Activated CD4-positive, alpha-beta T cell treated with anti-CD3 and anti-CD28 coated beads for 48 hours (primary cell): ENCODE results near the gene RWDD2A.

Experiments
- DNase-seq: peaks from one replicate; pipeline ENCODE4 v3.0.0-alpha.2; 2020

RWDD2A gene

DNA sequence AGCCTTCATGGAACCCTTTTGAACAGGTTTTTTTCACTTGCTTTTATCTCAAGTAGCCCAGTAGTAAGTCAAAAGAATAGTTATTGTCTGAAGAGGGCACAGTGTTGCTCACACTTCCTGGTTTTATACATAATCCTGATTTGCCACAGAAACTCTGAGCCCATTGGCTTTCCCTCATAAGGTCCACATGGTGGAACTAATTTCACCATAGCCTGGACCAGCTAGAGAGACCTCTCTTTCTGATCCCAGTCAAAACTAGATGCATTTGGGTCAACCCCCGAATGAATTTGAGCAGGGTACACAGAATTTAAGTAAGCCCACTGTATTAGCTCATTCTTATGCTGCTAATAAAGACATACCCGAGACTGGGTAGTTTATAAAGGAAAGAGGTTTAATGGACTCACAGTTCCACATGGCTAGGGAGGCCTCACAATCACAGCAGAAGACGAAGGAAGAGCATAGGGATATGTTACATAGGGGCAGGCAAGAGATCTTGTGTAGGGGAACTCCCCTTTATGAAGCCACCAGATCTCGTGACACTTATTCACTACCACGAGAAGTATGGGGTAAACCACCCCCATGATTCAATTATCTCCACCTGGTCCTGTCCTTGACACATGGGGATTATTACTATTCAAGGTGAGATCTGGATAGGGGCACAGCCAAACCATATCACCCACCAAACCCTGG lies 6.2 kb downstream of the RWDD2A start:
- no peak for DNase-seq

GRCh38 chr6:83199863-83200225 lies 6.7 kb downstream of the RWDD2A start:
- DNase-seq, result no peak

DNA sequence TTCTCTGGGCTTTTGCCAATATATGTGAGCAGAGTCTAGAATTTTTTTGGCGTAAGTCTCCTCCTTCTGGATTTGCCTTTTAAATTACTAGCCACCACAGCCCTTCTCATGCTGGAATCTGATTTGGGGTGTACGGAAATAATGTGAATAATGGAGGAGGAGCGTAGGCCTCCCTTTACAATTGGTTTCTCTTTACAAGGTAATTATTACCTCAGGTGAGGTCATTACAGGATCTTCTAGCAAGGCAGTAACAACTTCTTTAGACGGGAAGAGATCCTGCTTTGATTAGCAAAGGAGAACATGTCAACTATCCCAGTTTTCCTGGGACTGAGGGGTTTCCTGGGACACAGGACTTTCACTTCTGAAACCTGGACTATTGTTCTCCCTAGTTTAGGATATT lies 8.9 kb downstream of the RWDD2A start:
- no peak for DNase-seq

DNA sequence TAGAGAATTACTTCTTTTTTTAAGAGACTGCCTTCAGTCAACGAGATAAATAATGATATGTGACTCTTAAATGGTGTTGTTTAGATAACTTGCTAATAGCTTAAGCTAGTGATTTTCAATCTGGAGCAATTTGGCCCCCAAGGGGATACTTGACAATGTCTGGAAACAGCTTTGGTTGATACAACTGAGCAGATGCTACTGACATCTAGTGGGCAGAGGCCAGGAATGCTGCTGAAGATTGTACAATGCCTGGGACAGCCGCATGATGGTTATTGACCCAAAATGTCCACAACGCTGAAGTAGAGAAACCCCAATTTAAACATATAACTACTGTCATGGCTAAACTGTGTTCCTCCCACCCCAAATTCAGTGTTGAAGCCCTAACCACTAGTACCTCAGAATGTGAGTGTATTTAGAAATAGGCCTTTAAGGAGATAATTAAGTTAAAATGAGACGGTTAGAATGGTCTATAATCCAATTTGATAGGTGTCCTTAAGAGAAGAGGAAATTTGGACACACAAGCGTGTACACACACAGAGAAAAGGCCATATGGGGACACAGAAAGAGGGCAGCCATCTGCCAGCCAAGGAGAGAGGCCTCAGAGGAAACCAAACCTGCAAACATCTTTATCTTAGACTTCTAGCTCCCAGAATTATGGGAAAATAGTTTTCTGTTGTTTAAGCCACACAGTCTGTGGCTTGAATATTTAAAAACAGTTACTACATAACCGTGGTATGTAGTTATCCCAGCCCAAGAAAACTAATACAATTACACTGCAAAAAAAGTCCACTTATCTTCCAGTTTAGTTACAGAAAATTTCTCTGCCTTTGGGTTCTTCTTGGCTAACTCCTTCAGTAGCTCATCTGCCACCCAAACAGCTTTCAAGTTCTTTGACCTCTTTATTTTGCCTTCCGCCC lies 22.2 kb downstream of the RWDD2A start:
- DNase-seq, result peak; percentile 64

DNA sequence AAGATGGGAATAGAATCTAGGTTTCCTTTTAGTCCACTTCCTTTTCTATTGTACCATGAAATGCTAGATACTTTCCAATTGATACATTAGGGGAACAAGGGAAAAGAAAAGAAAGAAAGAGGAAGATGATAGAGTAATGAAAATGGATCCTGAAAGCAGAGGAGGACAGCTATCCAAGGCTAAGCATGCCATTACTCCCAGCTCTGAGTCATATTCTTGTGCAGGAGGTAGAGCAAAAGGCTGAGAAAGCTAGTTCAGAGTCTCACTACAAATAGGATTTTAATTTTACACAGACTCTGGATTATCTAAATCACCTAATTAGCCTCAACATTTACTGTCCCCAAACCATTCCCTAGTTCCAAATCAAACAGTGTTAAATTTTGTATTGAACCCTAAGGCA lies 23.6 kb downstream of the RWDD2A start:
- no peak for DNase-seq

GRCh38 chr6:83218646-83219045 lies 25.5 kb downstream of the RWDD2A start:
- DNase-seq, result no peak

- no peak for DNase-seq
Measured at GRCh38 chr6:83220121-83220520, 27.0 kb downstream of the RWDD2A start.

GRCh38 chr6:83221276-83221675 lies 28.1 kb downstream of the RWDD2A start:
- DNase-seq, result no peak

GRCh38 chr6:83221889-83222479 lies 28.8 kb downstream of the RWDD2A start:
- DNase-seq, result no peak

- no peak for DNase-seq
Measured at GRCh38 chr6:83226517-83226916, 33.4 kb downstream of the RWDD2A start.

- DNase-seq, result no peak
Measured at GRCh38 chr6:83231146-83231545, 38.0 kb downstream of the RWDD2A start.

- no peak for DNase-seq
Measured at GRCh38 chr6:83247471-83247870, 54.3 kb downstream of the RWDD2A start.
